HG03196 (cell line): ENCODE results near the gene HTR1A.

Experiments used
- ATAC-seq: cut with Tn5 transposase; IDR thresholded peaks from one replicate; pipeline ENCODE4 v1.9.1; 2021; ENCODE audit not compliant: unreplicated experiment

HTR1A gene

GRCh38 chr5:63962279-63962678 lies at the start of gene HTR1A:
Gene HTR1A (minus strand): TSS chr5:63962445. CDS start chr5:63961719, 726 bp downstream.
- no peak for ATAC-seq

GRCh38 chr5:64003966-64004365 lies 41.7 kb upstream of the HTR1A start:
- no peak for ATAC-seq

- ATAC-seq = no peak
Measured at GRCh38 chr5:64000096-64000495, 37.9 kb upstream of the HTR1A start.

- ATAC-seq = no peak
Measured at GRCh38 chr5:63987053-63987452, 24.8 kb upstream of the HTR1A start.

- no peak for ATAC-seq
Measured at GRCh38 chr5:63981864-63982263, 19.6 kb upstream of the HTR1A start.

- no peak for ATAC-seq
Measured at GRCh38 chr5:63963926-63964325, 1.7 kb upstream of the HTR1A start.

- peak; percentile 76 for ATAC-seq
Measured at GRCh38 chr5:63963080-63963735, 963 bp upstream of the HTR1A start.

GRCh38 chr5:63961598-63962161 lies 565 bp downstream of the HTR1A start:
- no peak for ATAC-seq

- no peak for ATAC-seq
Measured at GRCh38 chr5:63961125-63961597, 1.1 kb downstream of the HTR1A start.

- no peak for ATAC-seq
Measured at GRCh38 chr5:63960646-63961045, 1.6 kb downstream of the HTR1A start.

GRCh38 chr5:63959177-63959982 lies 2.9 kb downstream of the HTR1A start:
- no peak for ATAC-seq

GRCh38 chr5:63958654-63959053 lies 3.6 kb downstream of the HTR1A start:
- ATAC-seq = no peak

GRCh38 chr5:63957617-63958016 lies 4.6 kb downstream of the HTR1A start:
- no peak for ATAC-seq

- ATAC-seq = no peak
Measured at GRCh38 chr5:63953217-63953616, 9.0 kb downstream of the HTR1A start.

GRCh38 chr5:63935103-63935502 lies 27.1 kb downstream of the HTR1A start:
- no peak for ATAC-seq

- no peak for ATAC-seq
Measured at GRCh38 chr5:63931836-63932235, 30.4 kb downstream of the HTR1A start.

- no peak for ATAC-seq
Measured at GRCh38 chr5:63928451-63928850, 33.8 kb downstream of the HTR1A start.

GRCh38 chr5:63923914-63924313 lies 38.3 kb downstream of the HTR1A start:
- ATAC-seq = no peak

- ATAC-seq = no peak
Measured at GRCh38 chr5:63919763-63920478, 42.3 kb downstream of the HTR1A start.

GRCh38 chr5:63916786-63917185 lies 45.5 kb downstream of the HTR1A start:
- no peak for ATAC-seq

- ATAC-seq = no peak
Measured at GRCh38 chr5:63911871-63912270, 50.4 kb downstream of the HTR1A start.
